ENCODE measurements around the gene SPNS3. TPM values are rescaled to one million over a fixed set of nuclear protein-coding genes. Genes with fewer than 3 reads are reported as not detected.

SPNS3 gene
- total and polyA plus RNA-seq, 10 of the 15 experiments (the other 5 are each of a cell fraction or from before 2014, with no cell fraction given) = 0.16 to 2.6 (median 0.97) TPM

DNA sequence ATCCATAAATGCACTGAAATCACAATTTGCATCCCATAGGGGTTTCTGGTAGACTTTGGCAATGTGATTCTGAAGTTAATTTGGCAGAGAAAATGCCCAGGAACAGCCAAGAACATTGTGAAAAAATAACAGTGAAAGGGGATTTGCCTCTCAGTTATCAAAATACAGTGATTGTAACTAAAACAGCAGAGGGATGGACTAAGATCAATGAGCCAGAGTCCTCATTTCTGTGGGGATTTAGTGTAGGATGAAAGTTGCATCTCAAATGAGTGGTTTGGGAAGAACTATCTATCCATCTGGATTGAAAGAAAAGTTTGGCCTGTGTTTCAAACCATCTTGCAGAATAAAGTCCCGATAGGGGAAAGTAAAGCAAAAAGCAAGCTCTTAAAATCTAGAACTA is 93.4 kb downstream of the SPNS3 start:
- ChIA-PET RAD21 (ENCODE audit: unreplicated experiment) (no interaction called here), SMC1A (ENCODE audit: uncharacterized antibody, unreplicated experiment) (no interaction called here), POLR2A (no interaction called here), CTCF (no interaction called here)
- Histone ChIP-seq H3K79me2 (ENCODE audit: control insufficient read depth, insufficient read depth, low read length) (no peaks in the 10 kb centered on the region), H3K36me3 (ENCODE audit: control insufficient read depth in 2 of 2, insufficient read depth in 2 of 2, low read length in 1 of 2) (no peaks in the 10 kb centered on the region), H3K27ac (ENCODE audit: control insufficient read depth, insufficient read depth) (no peak overlapping the region), H3K27me3 (replicated peaks in 1 of 2; ENCODE audit: control insufficient read depth in 2 of 2, insufficient read depth in 2 of 2, low read length in 1 of 2) (no peaks in the 10 kb centered on the region), H3K4me1 (ENCODE audit: control insufficient read depth, insufficient read depth, low read length) (peaks cover 8% of the 10 kb centered on the region), H3K4me2 (ENCODE audit: control insufficient read depth, insufficient read depth) (no peak overlapping the region), H3K9ac (ENCODE audit: control insufficient read depth, insufficient read depth, low read length) (no peak overlapping the region), H3K4me3 (no peak overlapping the region), H2AFZ (ENCODE audit: control insufficient read depth, low read depth, low read length) (no peak overlapping the region), H3K9me3 (replicated peaks; ENCODE audit: control insufficient read depth, insufficient read depth, low read length) (no peaks in the 10 kb centered on the region), H4K20me1 (ENCODE audit: control insufficient read depth, insufficient read depth) (no peaks in the 10 kb centered on the region)
- intact Hi-C loops (cut with micrococcal nuclease; ENCODE audit: unreplicated experiment) (loop anchor here (10.0 kb wide), 1 partner anchor 102 kb away; no protein-coding TSS in a partner anchor), in situ Hi-C loops (cut with MboI) (no loop called here)
- FAIRE-seq = no peak
- TF ChIP-seq, protein P1, sequence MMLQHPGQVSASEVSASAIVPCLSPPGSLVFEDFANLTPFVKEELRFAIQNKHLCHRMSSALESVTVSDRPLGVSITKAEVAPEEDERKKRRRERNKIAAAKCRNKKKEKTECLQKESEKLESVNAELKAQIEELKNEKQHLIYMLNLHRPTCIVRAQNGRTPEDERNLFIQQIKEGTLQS (IDR thresholded peaks at IDR 0.05; ENCODE audit: borderline replicate concordance, extremely low read depth, low read depth, low read length) = no peak
- TF ChIP-seq TCF3 (IDR thresholded peaks at IDR 0.05; ENCODE audit: borderline replicate concordance, insufficient read depth, low read depth, low read length) (no peak), HDAC6 (IDR thresholded peaks at IDR 0.05; ENCODE audit: unreplicated experiment) (no peak), JUNB (IDR thresholded peaks at IDR 0.05) (no peak), ZSCAN29 (IDR thresholded peaks at IDR 0.05) (no peak), CHD2 (IDR thresholded peaks at IDR 0.05; ENCODE audit: borderline replicate concordance, low read depth, low read length) (no peak), SUZ12 (IDR thresholded peaks at IDR 0.05; ENCODE audit: unreplicated experiment) (no peak), CBX3 (IDR thresholded peaks at IDR 0.05; ENCODE audit: borderline replicate concordance, low read depth) (no peak)
- no peak for DNase-seq (ENCODE audit: low read depth, low spot score)
- 100% methylated on average over 1 of the region's 1 CpG for WGBS (ENCODE audit: insufficient coverage, insufficient replicate concordance, low lambda C conversion rate, missing lambda C conversion rate)
- BruUV-seq (replicated peaks) = no TSS peak
- ATAC-seq = no peak
